ENCODE measurements around the gene CLCN5.

CLCN5 gene

GRCh38 chrX:49993661-49994060 is 71.3 kb downstream of the CLCN5 start:
- no peak overlapping the region for H3K9ac ChIP-seq (ENCODE audit: low read length)
- H3K27me3 ChIP-seq (ENCODE audit: insufficient read depth, low read length, poor library complexity): no peaks in the 10 kb centered on the region
- H3K4me3 ChIP-seq (ENCODE audit: low read length): no peak overlapping the region
- no peak overlapping the region for H3K27ac ChIP-seq (ENCODE audit: low read depth, low read length)
- H3K79me1 ChIP-seq (ENCODE audit: low read length): no peaks in the 10 kb centered on the region
- H2BK5ac ChIP-seq (ENCODE audit: low read length): no peak overlapping the region
- no peak overlapping the region for H2BK120ac ChIP-seq (ENCODE audit: low read depth, low read length)
- H3K56ac ChIP-seq (ENCODE audit: low read length): no peak overlapping the region
- no peak overlapping the region for H2BK15ac ChIP-seq (replicated peaks; ENCODE audit: low read depth)
- no peak for DNase-seq
- H3K4ac ChIP-seq (ENCODE audit: low read depth, low read length): no peak overlapping the region
- WGBS (ENCODE audit: extremely low coverage, insufficient coverage, low lambda C conversion rate): no CpG with 5 or more reads among the region's 1 CpG
- H3K79me2 ChIP-seq (ENCODE audit: control insufficient read depth, insufficient read depth, low read length): no peaks in the 10 kb centered on the region
- no peak overlapping the region for H2AK5ac ChIP-seq (ENCODE audit: low read length)
- H4K8ac ChIP-seq (ENCODE audit: low read depth, low read length): no peak overlapping the region
- no peak overlapping the region for H3K4me2 ChIP-seq (ENCODE audit: low read length)
- H3K23ac ChIP-seq (ENCODE audit: low read length): no peak overlapping the region
- no peaks in the 10 kb centered on the region for H3K36me3 ChIP-seq (ENCODE audit: control insufficient read depth, insufficient read depth, low read length)
- no peaks in the 10 kb centered on the region for H3K4me1 ChIP-seq (ENCODE audit: control insufficient read depth, low read depth, low read length)
- no peak overlapping the region for H3K18ac ChIP-seq (ENCODE audit: low read length)
- H4K5ac ChIP-seq (ENCODE audit: low read length): no peak overlapping the region

- no peak overlapping the region for H3K4ac ChIP-seq (ENCODE audit: low read depth, low read length)
- H3K79me1 ChIP-seq (ENCODE audit: low read length): no peaks in the 10 kb centered on the region
- no peak overlapping the region for H2AK5ac ChIP-seq (ENCODE audit: low read length)
- no peak overlapping the region for H3K56ac ChIP-seq (ENCODE audit: low read length)
- DNase-seq: peak; percentile 86
- no peak overlapping the region for H3K9ac ChIP-seq (ENCODE audit: low read length)
- no peak overlapping the region for H3K4me2 ChIP-seq (ENCODE audit: low read length)
- H2BK5ac ChIP-seq (ENCODE audit: low read length): no peak overlapping the region
- no peak overlapping the region for H3K4me3 ChIP-seq (ENCODE audit: low read length)
- no peaks in the 10 kb centered on the region for H3K27me3 ChIP-seq (ENCODE audit: insufficient read depth, low read length, poor library complexity)
- H3K36me3 ChIP-seq (ENCODE audit: control insufficient read depth, insufficient read depth, low read length): no peaks in the 10 kb centered on the region
- no peak overlapping the region for H4K8ac ChIP-seq (ENCODE audit: low read depth, low read length)
- H4K5ac ChIP-seq (ENCODE audit: low read length): no peak overlapping the region
- H3K18ac ChIP-seq (ENCODE audit: low read length): no peak overlapping the region
- no CpG with 5 or more reads among the region's 10 CpGs for WGBS (ENCODE audit: extremely low coverage, insufficient coverage, low lambda C conversion rate)
- no peaks in the 10 kb centered on the region for H3K79me2 ChIP-seq (ENCODE audit: control insufficient read depth, insufficient read depth, low read length)
- no peak overlapping the region for H3K27ac ChIP-seq (ENCODE audit: low read depth, low read length)
- H2BK15ac ChIP-seq (replicated peaks; ENCODE audit: low read depth): no peak overlapping the region
- no peak overlapping the region for H3K23ac ChIP-seq (ENCODE audit: low read length)
- H2BK120ac ChIP-seq (ENCODE audit: low read depth, low read length): no peak overlapping the region
- H3K4me1 ChIP-seq (ENCODE audit: control insufficient read depth, low read depth, low read length): no peaks in the 10 kb centered on the region
Measured at GRCh38 chrX:49995107-49995731, 72.8 kb downstream of the CLCN5 start.

- Histone ChIP-seq H3K23ac (ENCODE audit: low read length) (no peak overlapping the region), H4K8ac (ENCODE audit: low read depth, low read length) (no peak overlapping the region), H3K18ac (ENCODE audit: low read length) (no peak overlapping the region), H3K79me2 (ENCODE audit: control insufficient read depth, insufficient read depth, low read length) (no peaks in the 10 kb centered on the region), H3K4me1 (ENCODE audit: control insufficient read depth, low read depth, low read length) (no peaks in the 10 kb centered on the region), H2BK15ac (replicated peaks; ENCODE audit: low read depth) (no peak overlapping the region), H2BK120ac (ENCODE audit: low read depth, low read length) (no peak overlapping the region), H3K9ac (ENCODE audit: low read length) (no peak overlapping the region), H2AK5ac (ENCODE audit: low read length) (no peak overlapping the region), H3K4me3 (ENCODE audit: low read length) (no peak overlapping the region), H3K4me2 (ENCODE audit: low read length) (no peak overlapping the region), H3K79me1 (ENCODE audit: low read length) (no peaks in the 10 kb centered on the region), H2BK5ac (ENCODE audit: low read length) (no peak overlapping the region), H3K56ac (ENCODE audit: low read length) (no peak overlapping the region), H3K27ac (ENCODE audit: low read depth, low read length) (no peak overlapping the region), H3K36me3 (ENCODE audit: control insufficient read depth, insufficient read depth, low read length) (no peaks in the 10 kb centered on the region), H3K27me3 (ENCODE audit: insufficient read depth, low read length, poor library complexity) (no peaks in the 10 kb centered on the region), H3K4ac (ENCODE audit: low read depth, low read length) (no peak overlapping the region), H4K5ac (ENCODE audit: low read length) (no peak overlapping the region)
- DNase-seq: peak; percentile 58
- no CpG with 5 or more reads among the region's 2 CpGs for WGBS (ENCODE audit: extremely low coverage, insufficient coverage, low lambda C conversion rate)
Measured at GRCh38 chrX:49995795-49996455, 73.5 kb downstream of the CLCN5 start.

GRCh38 chrX:49996474-49996873 is 74.1 kb downstream of the CLCN5 start:
- Histone ChIP-seq H3K36me3 (ENCODE audit: control insufficient read depth, insufficient read depth, low read length) (no peaks in the 10 kb centered on the region), H3K4me2 (ENCODE audit: low read length) (no peak overlapping the region), H2BK5ac (ENCODE audit: low read length) (no peak overlapping the region), H3K27me3 (ENCODE audit: insufficient read depth, low read length, poor library complexity) (no peaks in the 10 kb centered on the region), H3K9ac (ENCODE audit: low read length) (no peak overlapping the region), H4K5ac (ENCODE audit: low read length) (no peak overlapping the region), H3K79me1 (ENCODE audit: low read length) (no peaks in the 10 kb centered on the region), H2BK15ac (replicated peaks; ENCODE audit: low read depth) (no peak overlapping the region), H3K4me1 (ENCODE audit: control insufficient read depth, low read depth, low read length) (no peaks in the 10 kb centered on the region), H3K23ac (ENCODE audit: low read length) (no peak overlapping the region), H3K27ac (ENCODE audit: low read depth, low read length) (no peak overlapping the region), H3K4me3 (ENCODE audit: low read length) (no peak overlapping the region), H3K79me2 (ENCODE audit: control insufficient read depth, insufficient read depth, low read length) (no peaks in the 10 kb centered on the region), H2AK5ac (ENCODE audit: low read length) (no peak overlapping the region), H3K4ac (ENCODE audit: low read depth, low read length) (no peak overlapping the region), H4K8ac (ENCODE audit: low read depth, low read length) (no peak overlapping the region), H3K56ac (ENCODE audit: low read length) (no peak overlapping the region), H3K18ac (ENCODE audit: low read length) (no peak overlapping the region), H2BK120ac (ENCODE audit: low read depth, low read length) (no peak overlapping the region)
- DNase-seq: no peak
- WGBS (ENCODE audit: extremely low coverage, insufficient coverage, low lambda C conversion rate): no CpG with 5 or more reads among the region's 2 CpGs

- Histone ChIP-seq H3K79me1 (ENCODE audit: low read length) (no peaks in the 10 kb centered on the region), H2BK120ac (ENCODE audit: low read depth, low read length) (no peak overlapping the region), H2BK15ac (replicated peaks; ENCODE audit: low read depth) (no peak overlapping the region), H3K18ac (ENCODE audit: low read length) (no peak overlapping the region), H3K27ac (ENCODE audit: low read depth, low read length) (no peak overlapping the region), H3K27me3 (ENCODE audit: insufficient read depth, low read length, poor library complexity) (no peaks in the 10 kb centered on the region), H3K79me2 (ENCODE audit: control insufficient read depth, insufficient read depth, low read length) (no peaks in the 10 kb centered on the region), H3K4me3 (ENCODE audit: low read length) (no peak overlapping the region), H3K36me3 (ENCODE audit: control insufficient read depth, insufficient read depth, low read length) (no peaks in the 10 kb centered on the region), H3K4me1 (ENCODE audit: control insufficient read depth, low read depth, low read length) (no peaks in the 10 kb centered on the region), H3K23ac (ENCODE audit: low read length) (no peak overlapping the region), H2BK5ac (ENCODE audit: low read length) (no peak overlapping the region), H2AK5ac (ENCODE audit: low read length) (no peak overlapping the region), H4K8ac (ENCODE audit: low read depth, low read length) (no peak overlapping the region), H4K5ac (ENCODE audit: low read length) (no peak overlapping the region), H3K4ac (ENCODE audit: low read depth, low read length) (no peak overlapping the region), H3K4me2 (ENCODE audit: low read length) (no peak overlapping the region), H3K56ac (ENCODE audit: low read length) (no peak overlapping the region), H3K9ac (ENCODE audit: low read length) (no peak overlapping the region)
- DNase-seq: no peak
- no CpG with 5 or more reads among the region's 3 CpGs for WGBS (ENCODE audit: extremely low coverage, insufficient coverage, low lambda C conversion rate)
Measured at GRCh38 chrX:49999087-49999486, 76.7 kb downstream of the CLCN5 start.

Data from mesendoderm (in vitro differentiated cells).